Measurements from ENCODE around the gene VPS29. TPM values are rescaled to one million over a fixed set of nuclear protein-coding genes. Genes with fewer than 3 reads are reported as not detected.
A peak's percentile ranks its signal among the peaks of the same experiment; 100 is the strongest.

The VPS29 gene
- polyA plus RNA-seq, 1 of the 3 experiments (the other 2 are of a cell fraction), result 110 TPM

DNA sequence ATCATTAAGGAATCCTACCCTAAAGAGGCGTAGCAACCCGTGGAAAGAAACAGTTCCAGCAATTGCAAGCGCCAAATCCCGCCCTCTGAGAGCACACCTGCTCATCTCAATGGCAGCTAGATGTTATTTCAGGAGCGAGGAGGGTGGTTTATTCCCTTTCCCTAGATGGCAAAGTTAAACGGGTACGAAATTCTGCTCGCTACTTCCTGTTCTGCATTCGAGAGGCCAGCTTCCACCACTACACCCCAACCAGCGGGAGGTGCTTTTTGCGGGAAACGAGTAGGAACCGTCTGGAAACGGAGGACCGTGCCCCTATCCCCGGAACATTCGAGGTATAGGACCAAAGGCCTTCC lies 536 bp downstream of the VPS29 start:
- peak overlapping the region; percentile 40; the same call in 1 of the 2 replicates for H2AFZ ChIP-seq (ENCODE audit: low read depth)
- H4K20me1 ChIP-seq (ENCODE audit: insufficient read depth), result peaks cover 8% of the 10 kb centered on the region; the same call in 1 of the 2 replicates
- H3F3A ChIP-seq (replicated peaks; ENCODE audit: insufficient read depth), result peaks cover 17% of the 10 kb centered on the region
- H3K9me3 ChIP-seq, result no peaks in the 10 kb centered on the region
- peak overlapping the region; percentile 85 to 94 for H3K4me3 ChIP-seq (ENCODE audit: low read depth in 2 of 2, low read length in 1 of 2)
- DNase-seq, result peak; percentile 62
- ChIA-PET CTCF (interaction anchor here (0.8 to 2.1 kb wide), 4 partner anchors 32 to 101 kb away, joined by 3 to 11 read pairs (median 4); partner anchors contain the start of gene FAM216A), POLR2A (no interaction called here)
- H3K79me2 ChIP-seq (ENCODE audit: insufficient read depth), result peaks cover 55% of the 10 kb centered on the region
- TF ChIP-seq MXI1 (IDR thresholded peaks at IDR 0.05; ENCODE audit: low read depth, low read length), result no peak
- TF ChIP-seq TAF1 (IDR thresholded peaks at IDR 0.05; ENCODE audit: borderline replicate concordance, low read depth, low read length), result peak; percentile 38; the same call in 1 of the 2 replicates
- no peak for TF ChIP-seq EP300 (IDR thresholded peaks at IDR 0.05; ENCODE audit: borderline replicate concordance in 1 of 2, low read depth in 1 of 2, low read length in 1 of 2)
- 0 out of 2 replicates have a peak, but pooled peaks have one; percentile 11 for TF ChIP-seq ELF1 (IDR thresholded peaks at IDR 0.05)
- no peak for TF ChIP-seq RXRA (IDR thresholded peaks at IDR 0.05; ENCODE audit: borderline replicate concordance, low read depth)
- no peak for TF ChIP-seq FOXJ3 (CRISPR knock-in tag; IDR thresholded peaks at IDR 0.05)
- TF ChIP-seq, protein P1, sequence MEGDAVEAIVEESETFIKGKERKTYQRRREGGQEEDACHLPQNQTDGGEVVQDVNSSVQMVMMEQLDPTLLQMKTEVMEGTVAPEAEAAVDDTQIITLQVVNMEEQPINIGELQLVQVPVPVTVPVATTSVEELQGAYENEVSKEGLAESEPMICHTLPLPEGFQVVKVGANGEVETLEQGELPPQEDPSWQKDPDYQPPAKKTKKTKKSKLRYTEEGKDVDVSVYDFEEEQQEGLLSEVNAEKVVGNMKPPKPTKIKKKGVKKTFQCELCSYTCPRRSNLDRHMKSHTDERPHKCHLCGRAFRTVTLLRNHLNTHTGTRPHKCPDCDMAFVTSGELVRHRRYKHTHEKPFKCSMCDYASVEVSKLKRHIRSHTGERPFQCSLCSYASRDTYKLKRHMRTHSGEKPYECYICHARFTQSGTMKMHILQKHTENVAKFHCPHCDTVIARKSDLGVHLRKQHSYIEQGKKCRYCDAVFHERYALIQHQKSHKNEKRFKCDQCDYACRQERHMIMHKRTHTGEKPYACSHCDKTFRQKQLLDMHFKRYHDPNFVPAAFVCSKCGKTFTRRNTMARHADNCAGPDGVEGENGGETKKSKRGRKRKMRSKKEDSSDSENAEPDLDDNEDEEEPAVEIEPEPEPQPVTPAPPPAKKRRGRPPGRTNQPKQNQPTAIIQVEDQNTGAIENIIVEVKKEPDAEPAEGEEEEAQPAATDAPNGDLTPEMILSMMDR (IDR thresholded peaks at IDR 0.05), result no peak
- no peak for TF ChIP-seq RAD21 (IDR thresholded peaks at IDR 0.05; ENCODE audit: low read length)
- TF ChIP-seq GATA2 (CRISPR knock-in tag; IDR thresholded peaks at IDR 0.05), result no peak
- no peak for TF ChIP-seq TEAD4 (IDR thresholded peaks at IDR 0.05; ENCODE audit: borderline replicate concordance, insufficient read depth)
- H3K4me2 ChIP-seq, result peak overlapping the region; percentile 91
- H3K9ac ChIP-seq, result peak overlapping the region; percentile 87
- no peaks in the 10 kb centered on the region for H3K27me3 ChIP-seq (ENCODE audit: insufficient read depth)
- peak overlapping the region; percentile 70 to 79 for H3K27ac ChIP-seq (ENCODE audit: low read depth in 2 of 2, low read length in 1 of 2)
- 0% methylated on average over 17 of the region's 17 CpGs for WGBS (ENCODE audit: low lambda C conversion rate)
- H3K36me3 ChIP-seq (replicated peaks in 1 of 2; ENCODE audit: control insufficient read depth in 1 of 2, insufficient read depth in 2 of 2, low read length in 1 of 2), result peaks cover 16 to 23% of the 10 kb centered on the region in 2 experiments
- H3K4me1 ChIP-seq (ENCODE audit: control insufficient read depth in 1 of 2, insufficient read depth in 2 of 2, low read depth in 1 of 2, low read length in 1 of 2), result peaks cover 10 to 20% of the 10 kb centered on the region in 2 experiments; a peak in 3 of 4 replicates
- H3K9me2 ChIP-seq, result no peaks in the 10 kb centered on the region

DNA sequence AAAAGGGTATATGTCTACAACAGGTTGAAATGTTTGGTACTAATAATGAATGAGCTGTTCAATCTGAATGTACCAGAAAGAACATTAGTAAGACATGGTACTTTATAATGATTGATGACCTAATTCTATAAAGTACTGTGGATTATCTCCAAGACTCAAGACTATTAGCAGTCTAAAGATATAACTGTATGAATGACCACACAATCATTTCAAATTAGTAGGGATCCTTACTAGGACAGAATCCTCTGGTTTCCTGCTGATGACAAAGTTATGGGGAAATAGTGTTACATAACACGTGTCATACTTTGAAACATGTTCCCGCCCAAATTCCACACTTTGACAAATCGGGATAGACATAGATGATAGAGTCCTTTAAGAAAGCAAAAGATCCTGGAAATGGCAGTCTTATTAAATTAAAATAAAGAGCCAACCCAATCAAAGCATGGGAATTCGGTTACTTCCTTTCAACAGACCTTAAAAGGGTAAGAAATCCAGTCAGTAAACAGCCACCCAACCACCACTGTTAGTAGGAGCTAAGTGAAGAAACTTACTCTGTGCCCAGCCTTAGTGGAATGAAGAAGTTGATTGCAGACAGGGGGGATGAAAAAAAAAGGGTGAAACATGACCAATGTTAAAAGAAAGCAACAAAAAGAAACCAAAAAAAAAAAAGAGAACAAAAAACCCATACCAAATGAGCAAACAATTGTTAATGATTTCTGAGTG lies 2.8 kb downstream of the VPS29 start:
- H3K4me2 ChIP-seq, result peak overlapping the region; percentile 6; the same call in 1 of the 2 replicates
- POLR2A ChIA-PET, result no interaction called here
- peaks cover 74% of the 10 kb centered on the region for H3K79me2 ChIP-seq (ENCODE audit: insufficient read depth)
- TF ChIP-seq FOXM1 (IDR thresholded peaks at IDR 0.05; ENCODE audit: low read depth) (no peak), EZH2phosphoT487 (IDR thresholded peaks at IDR 0.05; ENCODE audit: borderline replicate concordance, low read depth) (no peak), YY1 (IDR thresholded peaks at IDR 0.05; ENCODE audit: low read depth) (no peak), ELF1 (IDR thresholded peaks at IDR 0.05) (no peak), MEF2A (IDR thresholded peaks at IDR 0.05; ENCODE audit: borderline replicate concordance, low read depth) (no peak), RFX5 (IDR thresholded peaks at IDR 0.05; ENCODE audit: low read length) (no peak), EP300 (IDR thresholded peaks at IDR 0.05; ENCODE audit: borderline replicate concordance in 1 of 2, low read depth in 1 of 2, low read length in 1 of 2) (no peak), FOXJ3 (CRISPR knock-in tag; IDR thresholded peaks at IDR 0.05) (no peak), NFIC (IDR thresholded peaks at IDR 0.05; ENCODE audit: borderline replicate concordance) (no peak)
- TF ChIP-seq, protein P2, sequence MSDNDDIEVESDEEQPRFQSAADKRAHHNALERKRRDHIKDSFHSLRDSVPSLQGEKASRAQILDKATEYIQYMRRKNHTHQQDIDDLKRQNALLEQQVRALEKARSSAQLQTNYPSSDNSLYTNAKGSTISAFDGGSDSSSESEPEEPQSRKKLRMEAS (IDR thresholded peaks at IDR 0.05; ENCODE audit: low read depth), result no peak
- TF ChIP-seq, protein P3, sequence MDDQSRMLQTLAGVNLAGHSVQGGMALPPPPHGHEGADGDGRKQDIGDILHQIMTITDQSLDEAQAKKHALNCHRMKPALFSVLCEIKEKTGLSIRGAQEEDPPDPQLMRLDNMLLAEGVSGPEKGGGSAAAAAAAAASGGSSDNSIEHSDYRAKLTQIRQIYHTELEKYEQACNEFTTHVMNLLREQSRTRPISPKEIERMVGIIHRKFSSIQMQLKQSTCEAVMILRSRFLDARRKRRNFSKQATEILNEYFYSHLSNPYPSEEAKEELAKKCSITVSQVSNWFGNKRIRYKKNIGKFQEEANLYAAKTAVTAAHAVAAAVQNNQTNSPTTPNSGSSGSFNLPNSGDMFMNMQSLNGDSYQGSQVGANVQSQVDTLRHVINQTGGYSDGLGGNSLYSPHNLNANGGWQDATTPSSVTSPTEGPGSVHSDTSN (IDR thresholded peaks at IDR 0.05), result no peak
- TF ChIP-seq, protein P4, sequence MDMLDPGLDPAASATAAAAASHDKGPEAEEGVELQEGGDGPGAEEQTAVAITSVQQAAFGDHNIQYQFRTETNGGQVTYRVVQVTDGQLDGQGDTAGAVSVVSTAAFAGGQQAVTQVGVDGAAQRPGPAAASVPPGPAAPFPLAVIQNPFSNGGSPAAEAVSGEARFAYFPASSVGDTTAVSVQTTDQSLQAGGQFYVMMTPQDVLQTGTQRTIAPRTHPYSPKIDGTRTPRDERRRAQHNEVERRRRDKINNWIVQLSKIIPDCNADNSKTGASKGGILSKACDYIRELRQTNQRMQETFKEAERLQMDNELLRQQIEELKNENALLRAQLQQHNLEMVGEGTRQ (IDR thresholded peaks at IDR 0.05; ENCODE audit: borderline replicate concordance, low read depth, low read length), result no peak
- TF ChIP-seq, protein P5, sequence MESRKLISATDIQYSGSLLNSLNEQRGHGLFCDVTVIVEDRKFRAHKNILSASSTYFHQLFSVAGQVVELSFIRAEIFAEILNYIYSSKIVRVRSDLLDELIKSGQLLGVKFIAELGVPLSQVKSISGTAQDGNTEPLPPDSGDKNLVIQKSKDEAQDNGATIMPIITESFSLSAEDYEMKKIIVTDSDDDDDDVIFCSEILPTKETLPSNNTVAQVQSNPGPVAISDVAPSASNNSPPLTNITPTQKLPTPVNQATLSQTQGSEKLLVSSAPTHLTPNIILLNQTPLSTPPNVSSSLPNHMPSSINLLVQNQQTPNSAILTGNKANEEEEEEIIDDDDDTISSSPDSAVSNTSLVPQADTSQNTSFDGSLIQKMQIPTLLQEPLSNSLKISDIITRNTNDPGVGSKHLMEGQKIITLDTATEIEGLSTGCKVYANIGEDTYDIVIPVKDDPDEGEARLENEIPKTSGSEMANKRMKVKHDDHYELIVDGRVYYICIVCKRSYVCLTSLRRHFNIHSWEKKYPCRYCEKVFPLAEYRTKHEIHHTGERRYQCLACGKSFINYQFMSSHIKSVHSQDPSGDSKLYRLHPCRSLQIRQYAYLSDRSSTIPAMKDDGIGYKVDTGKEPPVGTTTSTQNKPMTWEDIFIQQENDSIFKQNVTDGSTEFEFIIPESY (IDR thresholded peaks at IDR 0.05; ENCODE audit: borderline replicate concordance, low read depth), result no peak

More for the DNA sequence above, 2.8 kb downstream of the VPS29 start:
- no peaks in the 10 kb centered on the region for H3K9me3 ChIP-seq
- no peak overlapping the region for H2AFZ ChIP-seq (ENCODE audit: low read depth)
- H3K4me1 ChIP-seq (ENCODE audit: control insufficient read depth in 1 of 2, insufficient read depth in 2 of 2, low read depth in 1 of 2, low read length in 1 of 2), result peaks cover 10 to 20% of the 10 kb centered on the region in 2 experiments; a peak in 3 of 4 replicates
- H4K20me1 ChIP-seq (ENCODE audit: insufficient read depth), result peaks cover 8% of the 10 kb centered on the region; the same call in 1 of the 2 replicates
- peaks cover 21% of the 10 kb centered on the region for H3F3A ChIP-seq (replicated peaks; ENCODE audit: insufficient read depth)
- H3K36me3 ChIP-seq (replicated peaks in 1 of 2; ENCODE audit: control insufficient read depth in 1 of 2, insufficient read depth in 2 of 2, low read length in 1 of 2), result peaks cover 27 to 46% of the 10 kb centered on the region in 2 experiments
- H3K27ac ChIP-seq (ENCODE audit: low read depth in 2 of 2, low read length in 1 of 2), result peak overlapping the region in 1 of 2 experiments; percentile 12; a peak in 1 of 4 replicates
- H3K4me3 ChIP-seq (ENCODE audit: low read depth in 2 of 2, low read length in 1 of 2), result no peak overlapping the region
- H3K9me2 ChIP-seq, result no peaks in the 10 kb centered on the region
- no peak overlapping the region; the same call in 1 of the 2 replicates for H3K9ac ChIP-seq
- WGBS (ENCODE audit: low lambda C conversion rate), result 80% methylated on average over 4 of the region's 4 CpGs
- DNase-seq, result no peak
- no peaks in the 10 kb centered on the region for H3K27me3 ChIP-seq (ENCODE audit: insufficient read depth)
- CTCF ChIA-PET, result interaction anchor here (1.1 to 2.1 kb wide), 2 partner anchors 17 to 30 kb away, joined by 4 to 11 read pairs; partner anchors contain the start of gene FAM216A
